Activated gamma-delta T cell treated with anti-CD3 and anti-CD28 coated beads, Interleukin-2, amount 50 U/mL, for 16 hours (primary cell): ENCODE data around the gene CISTR.

Experiments
- DNase-seq: peaks from one replicate; pipeline ENCODE4 v3.0.0-alpha.2; 2020; ENCODE audit warnings: low read depth

The CISTR gene

DNA sequence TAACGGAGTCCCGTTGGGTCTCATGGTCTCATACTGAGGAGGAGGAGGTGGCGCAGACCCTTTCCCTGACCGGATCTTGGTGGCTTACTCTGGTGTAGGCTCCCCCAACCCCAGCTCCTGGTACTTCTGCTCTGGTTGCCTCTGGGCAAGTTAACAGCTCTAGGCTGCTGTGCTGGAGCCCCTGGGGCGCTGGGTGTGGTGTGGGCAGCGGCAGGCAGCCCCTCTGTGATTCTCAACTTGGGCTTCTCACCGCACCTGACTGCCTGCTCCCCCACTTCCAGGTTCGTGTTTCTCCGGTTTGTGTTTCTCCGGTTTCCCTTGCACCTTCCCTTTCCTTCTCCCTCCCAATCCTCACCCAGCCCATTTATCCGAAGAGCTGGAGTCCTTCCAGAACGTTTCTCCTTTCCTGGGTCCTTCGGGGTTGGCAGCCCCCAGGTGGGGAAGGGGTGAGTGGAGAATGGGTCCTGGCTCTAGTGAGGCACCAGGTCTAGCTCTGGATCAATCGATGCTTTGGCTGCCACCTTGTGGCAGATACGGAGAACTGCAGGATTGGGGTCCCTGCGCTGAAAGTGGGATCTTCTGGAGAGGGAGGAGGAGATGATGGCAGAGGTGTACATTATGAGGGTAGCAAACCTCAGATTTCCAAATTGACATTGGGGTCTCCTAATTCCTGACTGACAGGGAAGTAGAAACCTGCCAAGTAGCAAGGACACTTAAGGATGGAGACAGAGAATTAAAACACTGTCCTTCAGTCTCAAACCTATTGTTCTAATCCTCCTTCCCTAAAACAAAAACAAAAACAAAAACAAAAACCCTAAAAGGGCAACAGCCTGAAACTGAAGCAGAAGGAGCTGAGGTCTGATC is 8.3 kb downstream of the CISTR start:
- peak; percentile 42 for DNase-seq

DNA sequence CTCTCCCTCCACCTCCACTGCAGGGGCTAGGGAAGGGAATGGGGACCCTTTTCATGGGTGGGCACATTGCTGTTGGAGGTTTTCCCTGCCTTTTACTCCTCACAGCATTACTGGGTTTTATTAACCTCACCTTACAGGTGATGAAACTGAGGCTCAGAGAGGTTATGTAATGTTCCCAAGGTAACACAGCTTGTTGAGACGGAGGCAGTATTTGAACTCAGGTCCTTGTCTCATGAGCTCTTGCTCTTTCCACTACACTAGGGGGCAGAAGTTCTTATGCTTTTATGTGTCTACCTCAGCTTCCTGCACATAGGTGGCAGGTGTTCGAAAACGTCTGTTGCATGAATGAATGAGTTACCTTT is 11.7 kb downstream of the CISTR start:
- no peak for DNase-seq

DNA sequence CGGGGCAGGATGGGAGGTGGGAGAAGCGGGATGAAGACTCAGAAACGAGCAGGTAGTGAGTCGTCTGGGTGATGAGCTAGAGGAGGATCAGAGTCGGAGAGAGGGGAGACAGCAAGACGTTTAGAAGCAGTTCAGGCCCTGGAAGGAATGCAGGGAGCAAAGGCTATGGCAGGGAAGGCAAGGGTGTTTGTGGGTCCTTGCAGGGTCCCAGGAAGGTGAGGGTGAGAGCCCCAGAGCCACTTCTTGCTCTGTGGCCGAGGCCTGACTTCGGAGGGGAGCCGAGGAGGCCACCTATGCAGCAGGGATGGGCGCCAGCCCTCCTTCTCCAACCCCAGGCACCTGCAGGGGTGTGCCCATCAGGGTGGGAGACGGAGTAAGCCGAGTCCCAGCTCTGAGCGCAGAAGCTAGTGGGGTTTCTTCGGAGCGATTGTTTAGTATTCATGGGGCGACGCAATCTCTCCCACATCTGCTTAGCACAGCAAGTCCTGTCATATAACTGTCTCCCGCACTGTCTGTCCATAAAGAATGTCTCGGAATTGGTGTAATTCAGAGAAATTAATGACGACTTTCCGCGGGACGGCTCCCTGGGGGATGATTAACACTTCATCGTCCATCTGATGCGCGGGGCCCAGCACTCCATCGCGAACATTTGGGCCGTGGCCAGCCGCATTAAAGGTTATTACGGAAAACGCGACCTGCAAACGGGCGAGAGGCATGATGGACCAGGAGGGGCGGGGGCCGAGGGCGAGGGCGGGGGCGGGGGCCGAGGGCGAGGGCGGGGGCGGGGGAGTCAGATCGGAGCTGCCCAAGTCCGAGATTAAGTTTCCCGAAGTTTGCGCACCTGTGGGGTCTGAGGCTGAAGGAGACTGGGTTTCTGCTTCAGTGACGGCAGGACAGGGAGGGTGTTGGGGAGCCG is 12.3 kb downstream of the CISTR start:
- DNase-seq = no peak

DNA sequence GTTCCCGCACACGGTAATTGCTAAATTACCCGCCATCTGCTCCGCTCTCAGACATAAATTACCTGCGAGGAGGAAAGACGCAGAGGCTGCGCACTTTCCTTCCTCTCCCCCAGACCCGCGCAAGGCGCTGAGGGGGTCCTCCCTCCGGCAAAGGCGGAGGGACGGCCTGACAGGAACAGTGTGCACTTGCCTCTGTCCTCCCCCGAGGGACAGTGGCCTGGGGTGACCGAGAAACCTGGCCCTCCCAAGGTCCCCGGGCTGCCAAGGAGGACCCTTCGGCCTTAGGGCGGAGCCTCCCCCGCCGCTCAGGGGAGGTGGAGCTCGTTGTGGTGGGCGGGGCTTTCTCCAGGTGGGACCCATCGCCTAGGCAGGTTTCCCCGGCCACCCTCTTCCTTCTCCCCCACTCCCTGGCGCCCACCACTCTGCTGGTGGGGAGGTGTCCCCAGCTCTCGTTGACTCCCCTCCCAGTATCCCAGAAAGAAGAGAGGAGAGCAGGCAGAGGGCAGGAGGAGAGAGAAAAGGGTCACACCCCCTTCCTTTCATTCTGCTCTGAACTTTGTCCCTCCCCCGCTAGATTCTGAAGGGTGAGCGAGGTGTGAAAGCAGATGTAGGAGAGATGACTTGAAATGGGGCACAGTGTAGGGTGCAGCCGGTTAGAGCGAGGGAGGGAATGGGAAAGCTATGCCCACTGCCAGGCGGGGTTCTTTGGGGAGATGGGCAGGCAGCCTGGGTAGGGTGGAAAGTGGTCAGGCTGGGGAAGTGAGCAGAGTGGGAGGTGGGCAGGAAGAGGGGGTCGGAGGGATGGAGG is 13.2 kb downstream of the CISTR start:
- DNase-seq = no peak

DNA sequence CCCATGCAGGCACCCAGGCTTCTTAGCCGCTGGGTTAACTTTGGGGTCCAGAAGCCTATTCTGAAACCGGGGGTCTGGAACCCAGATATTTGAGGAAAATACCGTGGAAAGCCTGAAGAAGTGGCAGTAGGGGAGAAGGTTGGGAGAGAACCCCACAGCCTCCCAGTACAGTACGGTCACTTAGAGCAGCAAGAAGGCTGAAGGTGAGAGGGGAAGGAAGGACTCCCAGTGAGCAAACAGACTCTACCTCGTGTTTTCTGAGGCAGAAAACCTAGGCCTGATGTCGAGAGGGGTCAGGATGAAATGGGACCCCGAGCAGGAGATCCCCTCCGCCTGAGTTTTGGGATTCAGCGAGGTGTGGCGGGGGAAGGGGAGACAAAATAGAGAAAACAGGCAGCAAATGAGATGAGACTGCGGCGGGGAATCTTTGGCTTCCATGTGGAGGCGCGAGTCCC is 13.8 kb downstream of the CISTR start:
- DNase-seq = no peak

DNA sequence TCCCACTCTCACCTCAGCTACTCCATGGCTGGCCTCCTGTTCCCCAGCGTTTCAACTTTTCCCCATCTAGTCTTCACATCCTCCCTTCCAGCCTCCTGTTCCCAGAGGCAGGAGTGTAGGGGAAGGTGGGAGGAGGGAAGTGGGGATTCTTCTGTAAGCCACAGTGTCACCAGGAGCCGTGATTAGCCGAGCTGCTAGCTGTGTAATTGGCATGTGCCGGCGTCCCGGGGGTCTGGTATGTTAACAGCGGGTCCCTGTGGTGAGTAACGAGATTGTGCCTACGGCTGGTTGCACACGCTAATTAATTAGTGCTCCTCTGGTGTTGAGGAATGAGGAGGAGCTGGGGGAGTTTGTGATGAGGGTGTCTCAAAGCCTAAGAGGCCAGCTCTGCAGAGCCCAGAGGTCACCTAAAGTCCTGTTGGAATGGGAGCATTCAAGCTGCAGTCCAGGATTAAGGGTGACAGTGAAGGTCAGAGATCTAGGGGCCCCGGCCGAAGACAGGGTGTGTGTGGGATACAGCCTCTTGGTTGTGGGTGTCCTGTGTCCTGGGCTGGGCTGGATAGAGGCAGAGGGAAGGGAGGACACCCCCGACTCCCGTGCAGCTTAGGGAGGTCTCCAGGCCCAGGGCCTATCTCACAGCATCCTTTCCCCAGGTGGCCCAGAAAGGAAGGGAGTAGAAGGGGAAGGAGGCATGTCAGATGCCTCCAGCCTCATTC is 14.5 kb downstream of the CISTR start:
- no peak for DNase-seq

DNA sequence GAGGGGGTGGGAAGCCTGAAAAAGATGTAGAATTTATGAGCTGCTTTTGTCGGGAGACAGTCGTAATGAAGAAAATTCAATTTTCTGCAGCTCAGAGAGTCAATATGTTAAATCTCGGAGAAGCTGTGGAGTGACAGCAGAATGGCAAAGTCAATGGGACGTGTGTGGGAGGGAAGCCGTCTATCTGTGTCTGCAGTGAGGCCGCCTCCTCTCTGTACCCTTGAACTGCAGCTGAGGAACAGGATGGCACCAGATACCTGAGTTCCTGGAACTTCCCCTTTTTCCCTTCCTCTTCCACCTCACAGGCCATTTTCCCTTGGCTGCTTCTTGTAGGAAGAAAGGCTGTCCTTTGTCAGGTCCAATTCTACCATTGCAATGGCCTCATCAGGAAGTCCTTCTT is 15.2 kb downstream of the CISTR start:
- no peak for DNase-seq

DNA sequence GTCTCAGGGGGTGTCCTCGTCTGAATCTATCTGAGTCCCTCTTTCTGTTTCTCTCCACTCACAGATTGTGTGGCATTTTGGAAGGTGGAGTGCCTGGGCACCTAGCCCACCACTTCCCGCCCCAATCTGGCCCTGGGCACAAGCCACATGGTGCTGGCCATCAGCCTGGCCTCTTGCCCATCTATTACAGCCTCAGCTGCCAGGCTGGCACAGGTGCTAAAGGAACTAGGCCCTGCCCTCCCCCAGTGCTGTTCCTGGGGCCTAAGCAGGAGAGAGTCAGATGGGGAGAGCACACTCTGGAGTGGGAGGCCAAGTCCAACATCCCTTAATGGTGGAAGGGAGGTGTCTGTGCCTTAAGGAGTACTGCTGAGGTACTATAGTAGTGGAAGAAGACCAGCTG is 16.2 kb downstream of the CISTR start:
- no peak for DNase-seq

DNA sequence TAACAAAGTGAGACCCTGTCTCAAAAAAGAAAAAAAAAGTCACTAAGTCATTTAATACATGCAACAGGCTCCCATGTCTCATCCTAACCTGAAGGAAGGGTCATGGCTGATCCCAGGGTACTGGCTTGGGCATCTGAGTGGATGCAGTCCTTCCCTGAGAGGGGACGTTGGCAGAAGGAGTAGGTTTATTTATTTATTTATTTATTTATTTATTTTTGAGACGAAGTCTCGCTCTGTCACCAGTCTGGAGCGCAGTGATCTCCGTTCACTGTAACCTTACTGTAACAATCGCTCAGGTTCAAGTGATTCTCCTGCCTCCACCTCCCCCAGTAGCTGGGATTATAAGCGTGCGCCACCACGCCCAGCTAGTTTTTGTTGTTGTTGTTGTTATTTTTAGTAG is 17.4 kb downstream of the CISTR start:
- no peak for DNase-seq

DNA sequence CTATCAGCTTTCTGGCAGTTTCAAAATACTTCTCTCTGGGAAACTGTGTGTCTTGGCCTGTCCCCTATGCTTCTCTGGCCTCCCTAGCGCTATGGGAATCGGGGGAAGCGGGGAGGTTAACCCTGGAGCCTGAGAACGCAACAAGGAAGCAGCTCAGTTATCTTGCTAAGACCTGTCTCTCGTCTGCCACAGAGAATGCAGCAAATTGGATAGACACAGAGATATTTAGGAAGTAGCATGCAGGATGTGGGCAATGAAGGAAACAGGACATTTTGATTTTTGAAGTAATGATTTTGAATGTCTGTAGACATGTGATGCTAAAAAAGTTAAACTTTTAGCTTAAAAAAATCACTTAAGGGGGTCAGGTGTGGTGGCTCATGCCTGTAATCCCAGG is 18.0 kb downstream of the CISTR start:
- DNase-seq = no peak

DNA sequence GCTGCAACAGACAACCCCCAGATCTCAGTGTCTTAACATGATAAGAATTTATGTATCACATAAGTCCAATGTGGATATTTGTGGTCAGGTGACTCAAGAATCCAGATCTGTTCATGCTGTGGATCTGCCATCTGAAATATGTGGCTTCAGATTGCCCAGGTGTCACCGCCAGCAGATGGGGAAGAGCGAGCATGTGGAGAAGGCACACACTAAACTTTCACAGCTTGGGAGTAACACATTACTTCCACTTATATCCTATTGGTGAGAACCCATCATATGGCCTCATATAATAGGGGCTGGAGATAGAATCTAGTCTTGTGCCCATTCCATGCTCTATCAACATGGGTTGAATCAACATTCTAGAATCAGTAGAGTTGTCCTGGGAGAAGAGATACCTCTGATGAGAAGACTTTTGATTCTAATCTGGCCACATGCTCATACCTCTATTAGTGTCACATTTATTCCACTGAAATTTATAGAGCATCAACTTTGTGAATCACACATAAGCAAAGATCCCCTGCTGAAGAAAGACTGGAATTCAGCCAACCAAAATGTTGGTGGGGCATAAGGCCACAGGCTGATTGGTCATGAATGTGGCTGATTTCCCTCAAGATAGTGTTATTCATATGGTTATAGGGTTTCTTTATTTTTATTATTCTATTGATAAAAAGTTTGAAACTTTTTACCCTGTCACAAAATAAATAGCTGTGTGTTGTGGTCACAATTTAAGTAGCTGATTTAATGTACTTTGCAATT is 18.6 kb downstream of the CISTR start:
- DNase-seq = no peak

DNA sequence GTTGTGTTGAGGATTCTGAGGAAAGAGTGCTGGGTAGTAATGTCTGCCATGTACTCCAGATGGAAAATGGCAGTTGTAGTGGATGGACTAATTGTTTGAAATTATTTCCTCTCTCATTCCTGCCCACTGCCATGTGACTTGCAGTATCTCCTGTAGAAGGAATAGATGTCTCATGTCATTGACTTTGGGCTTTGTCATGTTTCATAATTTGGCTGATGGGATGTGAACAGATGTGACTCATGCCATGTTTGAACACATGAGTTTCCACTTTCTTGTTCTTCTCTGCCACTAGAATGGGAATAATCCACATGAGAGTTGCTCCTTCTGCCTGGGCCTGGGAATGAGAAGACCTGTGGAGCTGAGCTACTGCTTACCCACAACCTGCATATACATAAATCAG is 22.1 kb downstream of the CISTR start:
- DNase-seq = no peak

DNA sequence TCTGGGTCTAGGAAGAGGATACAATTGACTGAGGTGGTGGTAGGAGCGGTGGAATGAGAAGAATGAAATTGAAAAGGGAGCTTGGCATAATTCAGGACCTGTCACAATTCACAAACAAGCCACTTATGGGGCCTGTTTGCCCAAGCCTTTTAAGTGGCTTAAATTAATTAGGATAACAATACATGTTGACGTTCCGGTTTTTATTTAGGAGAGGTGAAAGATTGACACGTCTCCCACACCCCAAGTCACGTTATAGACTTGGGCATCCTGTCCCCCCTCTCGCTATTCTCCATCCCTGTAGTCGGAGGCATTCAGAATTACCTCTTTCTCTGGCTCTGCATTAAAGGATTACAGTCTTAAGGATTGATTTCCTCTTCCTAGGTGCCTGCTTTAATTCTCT is 23.6 kb downstream of the CISTR start:
- DNase-seq = no peak

DNA sequence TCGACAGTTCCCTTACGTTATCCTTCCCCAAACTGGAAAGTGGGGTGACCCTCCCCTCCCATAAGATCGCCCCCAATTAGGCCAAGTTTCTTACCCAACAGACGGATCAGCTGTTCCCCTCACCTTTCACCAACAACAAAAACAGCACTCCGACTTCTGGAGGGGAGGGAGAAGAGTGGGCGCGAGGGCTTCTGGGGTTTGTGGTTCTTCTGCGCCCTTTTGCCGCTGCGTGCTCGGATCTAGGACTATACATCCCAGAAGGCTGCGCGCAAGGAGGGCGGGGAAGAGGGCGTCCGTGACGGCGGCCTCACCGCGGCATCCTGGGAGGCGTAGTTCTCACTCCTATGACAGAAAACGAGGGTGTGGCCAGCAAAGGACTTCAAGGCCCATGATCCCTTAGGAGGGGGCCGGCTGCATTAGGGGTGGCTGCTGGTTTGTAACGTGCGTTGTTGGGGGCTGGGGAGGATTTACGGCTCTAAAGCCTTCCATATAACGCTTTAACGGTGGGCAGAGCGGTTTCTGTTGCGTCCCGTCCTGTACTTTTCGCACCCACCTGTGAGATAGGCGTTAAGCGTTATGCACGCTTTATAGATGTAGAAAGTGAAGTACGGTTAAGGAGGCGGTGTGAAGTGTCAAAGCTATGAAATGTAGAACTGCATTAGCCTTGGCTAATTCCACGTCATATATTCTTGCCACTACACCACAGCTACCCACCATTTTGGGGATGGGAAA is 24.3 kb downstream of the CISTR start, which contains the start of gene CALCOCO1:
TSS of gene CALCOCO1 (minus strand) at position 143 of the 732 bp plus-strand sequence. CDS start 2,210 bp downstream, outside the sequence.
- DNase-seq = peak; percentile 96

DNA sequence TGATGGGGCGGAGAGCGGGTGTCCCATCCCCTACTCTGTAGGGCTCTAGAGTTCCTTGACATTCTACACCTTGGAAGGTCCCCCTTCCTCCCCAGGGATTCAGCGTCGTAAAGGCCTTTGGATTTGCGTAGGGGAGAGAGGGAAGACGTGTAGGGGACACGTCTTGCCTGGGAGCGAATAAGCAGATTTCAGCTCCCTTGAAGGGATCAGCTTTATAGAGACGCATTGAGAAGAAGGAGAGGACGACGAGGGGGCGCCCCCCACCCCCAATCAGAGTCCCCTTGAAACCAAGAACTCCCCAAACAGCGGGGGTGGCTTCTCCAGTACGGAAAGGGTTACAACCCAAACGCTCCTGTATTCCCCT is 24.9 kb downstream of the CISTR start:
- no peak for DNase-seq

DNA sequence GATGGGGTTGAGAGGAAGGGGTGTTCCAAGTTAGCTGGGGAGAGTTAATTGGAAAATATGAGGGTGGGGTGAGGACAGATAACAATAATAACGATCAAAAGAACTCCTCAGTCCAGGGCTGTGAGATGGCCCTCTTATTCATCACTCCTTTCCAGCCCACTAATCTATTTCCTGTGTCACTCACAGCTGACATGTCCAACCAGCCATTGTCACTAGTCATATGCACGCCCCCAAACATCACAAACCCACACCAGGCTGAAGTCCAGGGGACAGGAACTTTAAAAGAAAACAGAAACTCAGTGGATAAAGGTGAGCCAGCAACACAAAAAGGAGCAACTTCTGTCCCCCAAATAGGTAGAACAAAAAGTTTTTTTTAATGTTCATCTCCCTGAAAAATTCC is 25.4 kb downstream of the CISTR start:
- DNase-seq = no peak

DNA sequence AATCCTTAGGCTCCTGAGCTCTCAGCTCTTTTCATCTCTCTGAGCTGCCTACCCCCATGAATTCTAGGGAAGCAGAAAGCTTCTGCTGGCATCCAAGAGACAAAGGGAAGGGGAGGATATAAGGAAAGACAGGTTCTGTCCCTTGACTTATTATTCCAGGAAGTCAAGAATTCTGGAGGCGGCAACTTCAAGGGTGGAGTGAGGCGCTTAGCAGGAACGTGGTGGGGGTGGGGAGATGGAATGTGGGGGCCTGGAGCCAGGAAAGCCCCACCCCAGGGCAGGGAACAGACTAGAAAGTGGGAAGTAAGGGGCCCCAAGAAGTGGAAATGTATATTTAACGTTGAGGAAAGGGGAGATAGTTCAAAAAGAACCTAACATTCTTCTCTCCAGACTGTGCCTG is 26.0 kb downstream of the CISTR start:
- DNase-seq = no peak

DNA sequence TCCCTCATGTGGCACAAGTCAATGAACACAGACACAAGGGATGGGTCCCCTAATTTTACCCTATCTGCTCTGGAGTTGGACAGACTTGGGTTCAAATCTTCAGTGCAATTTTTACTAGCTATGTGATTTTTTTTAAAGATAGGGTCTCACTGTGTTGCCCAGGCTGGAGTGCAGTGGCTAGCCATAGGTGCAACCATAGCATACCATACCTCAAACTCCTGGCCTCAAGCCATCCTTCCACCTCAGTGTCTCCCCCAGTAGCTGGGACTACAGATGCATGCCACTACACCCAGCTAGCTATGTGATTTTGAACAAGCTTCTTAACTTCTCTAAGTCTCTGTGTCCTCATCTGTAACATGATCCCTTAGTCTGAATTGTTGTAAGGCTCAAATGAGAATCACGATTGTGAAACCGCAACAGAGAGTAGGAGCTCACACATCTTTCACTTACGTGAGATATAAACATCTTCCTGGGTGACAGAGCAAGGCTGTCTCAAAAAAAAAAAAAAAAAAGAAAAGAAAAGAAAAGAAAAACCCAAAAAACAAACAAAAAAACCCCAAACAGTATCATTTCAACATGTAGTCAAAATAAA is 29.2 kb downstream of the CISTR start:
- DNase-seq = no peak

DNA sequence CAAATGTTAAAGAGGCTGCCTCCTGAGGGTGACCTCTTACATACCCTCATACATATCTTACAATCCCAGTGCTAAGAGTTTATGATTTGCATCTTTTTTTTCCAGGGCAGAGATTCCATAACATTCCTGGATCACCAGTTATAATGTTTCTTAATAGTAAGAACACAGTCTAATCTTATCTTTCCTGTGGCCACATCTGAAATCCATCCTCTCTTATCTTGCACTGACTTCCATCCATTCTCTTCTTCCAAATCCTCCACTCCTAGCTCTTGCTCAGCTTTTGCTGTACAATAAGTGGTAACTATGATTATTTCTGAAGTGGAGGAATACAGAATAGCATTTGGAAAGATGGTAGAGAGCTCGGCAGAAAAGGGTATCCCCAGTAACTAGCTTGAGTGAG is 30.8 kb downstream of the CISTR start:
- no peak for DNase-seq

DNA sequence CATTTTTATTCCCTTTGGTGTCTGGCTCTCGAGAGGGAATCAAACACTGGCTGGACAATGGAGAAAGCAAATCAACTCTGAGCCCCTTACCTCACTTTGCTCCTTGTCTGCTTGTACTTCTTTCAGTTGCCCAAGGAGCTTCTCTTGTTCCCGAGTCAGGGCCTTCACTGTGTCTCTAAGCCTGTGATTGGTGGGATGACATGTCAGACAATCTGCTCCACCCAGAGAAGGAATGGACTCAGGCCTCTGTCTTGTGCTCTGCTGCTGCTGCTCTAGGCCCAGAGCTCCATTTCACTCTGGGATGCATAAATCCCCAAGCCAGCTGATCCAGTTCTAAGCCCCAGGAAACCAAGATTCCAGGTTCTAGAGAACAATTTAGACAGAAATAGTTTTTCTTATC is 32.1 kb downstream of the CISTR start:
- no peak for DNase-seq
